ENCODE measurements around the gene DNAJC18.

GRCh38 chr5:139363937-139364336 is 75.4 kb downstream of the DNAJC18 start:
- TF ChIP-seq CTCF (IDR thresholded peaks at IDR 0.05) = no peak
- no peak for TF ChIP-seq POLR2A (IDR thresholded peaks at IDR 0.05)
